Measurements from ENCODE around the gene SPPL2B. TPM values are rescaled to one million over a fixed set of nuclear protein-coding genes. Genes with fewer than 3 reads are reported as not detected.

The SPPL2B gene
- total and polyA plus RNA-seq, 2 experiments from 2014 or later: 40.9 to 87.7 TPM

DNA sequence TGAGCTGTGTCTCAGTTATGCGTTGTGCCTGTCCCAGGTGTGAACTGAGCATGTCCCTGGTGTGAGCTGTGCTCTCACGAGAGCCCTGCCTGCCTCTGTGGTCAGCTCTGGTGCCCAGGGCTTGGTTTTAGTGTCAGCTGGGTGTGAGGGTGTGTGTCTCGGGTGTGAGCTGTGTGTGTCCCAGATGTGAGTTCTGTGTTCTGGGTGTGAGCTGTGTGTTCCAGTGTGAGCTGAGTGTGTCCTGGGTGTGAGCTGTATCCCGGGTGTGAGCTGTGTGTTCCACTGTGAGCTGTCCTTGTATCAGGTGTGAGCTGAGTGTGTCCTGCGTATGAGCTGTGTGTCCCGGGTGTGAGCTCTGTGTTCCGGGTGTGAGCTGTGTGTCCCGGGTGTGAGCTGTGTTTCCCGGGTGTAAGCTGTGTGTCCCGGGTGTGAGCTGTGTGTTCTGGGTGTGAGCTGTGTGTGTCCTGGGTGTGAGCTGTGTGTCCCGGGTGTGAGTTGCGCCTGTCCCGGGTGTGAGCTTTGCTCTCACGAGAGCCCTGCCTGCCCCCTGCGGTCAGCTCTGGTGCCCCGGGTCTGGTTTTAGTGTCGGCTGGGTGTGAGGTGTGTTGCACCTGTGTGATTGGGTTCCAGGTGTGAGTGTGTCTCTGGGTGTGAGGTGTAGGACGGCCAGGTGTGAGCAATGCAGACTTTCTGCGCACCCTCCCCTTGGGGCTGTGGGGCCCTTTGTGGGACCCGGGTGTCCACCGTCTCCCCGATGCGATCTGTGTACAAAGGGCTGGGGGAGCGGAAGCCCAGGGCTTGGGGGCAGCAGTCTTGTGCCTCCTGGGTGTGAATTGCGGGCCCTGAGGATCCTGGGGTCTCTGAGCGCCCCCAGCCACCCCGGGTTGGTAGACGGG, 39.4 kb upstream of the SPPL2B start:
- Histone ChIP-seq H3K9me3 (ENCODE audit: low read depth) (no peaks in the 10 kb centered on the region), H4K20me1 (ENCODE audit: insufficient read depth, poor library complexity, severe bottlenecking) (peaks cover 3% of the 10 kb centered on the region), H3K4me2 (peak overlapping the region; percentile 80), H3K79me2 (no peaks in the 10 kb centered on the region), H3K27ac (no peak overlapping the region), H3K4me1 (ENCODE audit: insufficient read depth) (peaks cover 15% of the 10 kb centered on the region), H3K9me2 (replicated peaks; ENCODE audit: insufficient read depth) (no peaks in the 10 kb centered on the region), H3K27me3 (peaks cover 73% of the 10 kb centered on the region), H2AFZ (no peak overlapping the region), H3K36me3 (replicated peaks; ENCODE audit: insufficient read depth, low read depth) (no peaks in the 10 kb centered on the region), H3K4me3 (no peak overlapping the region)
- 71% methylated on average over 28 of the region's 28 CpGs for WGBS (ENCODE audit: low lambda C conversion rate, missing lambda C conversion rate)
- TF ChIP-seq EZH2 (IDR thresholded peaks at IDR 0.05; ENCODE audit: borderline replicate concordance): no peak
- no peak for TF ChIP-seq EZH2phosphoT487 (IDR thresholded peaks at IDR 0.05; ENCODE audit: low read depth, severe bottlenecking, unreplicated experiment)
- no peak for DNase-seq (ENCODE audit: low spot score)

DNA sequence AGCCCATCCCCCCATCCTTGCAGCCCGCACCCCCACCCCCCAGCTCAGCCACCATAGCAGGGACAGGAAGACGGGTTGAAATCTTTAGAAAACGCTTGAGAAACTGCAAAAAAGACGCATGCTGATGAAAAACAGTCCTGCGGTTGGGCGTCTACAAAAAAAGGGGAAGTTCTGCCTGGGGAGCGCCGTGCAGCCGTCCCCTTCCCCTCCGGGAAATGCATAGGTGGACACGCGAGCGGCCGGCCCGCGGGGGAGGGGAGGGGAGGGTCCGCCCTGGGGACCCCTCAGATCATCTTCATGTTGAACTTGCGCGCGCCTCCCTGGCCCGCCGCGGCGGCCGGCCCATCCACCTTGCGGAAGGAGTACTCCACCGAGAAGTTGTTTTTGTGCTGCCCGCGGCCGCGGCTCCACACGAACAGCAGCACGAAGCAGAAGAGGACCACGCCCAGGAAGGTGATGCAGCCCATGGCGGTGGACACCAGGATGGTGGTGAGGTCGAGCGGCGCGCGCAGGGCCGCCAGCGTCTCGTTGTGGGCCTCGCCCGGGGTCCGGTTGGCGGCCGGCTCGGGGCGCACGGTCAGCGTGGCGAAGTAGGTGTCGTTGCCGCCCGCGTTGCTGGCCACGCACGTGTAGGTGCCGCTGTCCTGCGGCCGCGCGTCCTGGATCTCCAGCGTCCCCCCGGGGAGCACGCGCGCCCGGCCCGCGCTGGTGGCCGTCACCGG, 38.6 kb upstream of the SPPL2B start:
- TF ChIP-seq EZH2phosphoT487 (IDR thresholded peaks at IDR 0.05; ENCODE audit: low read depth, severe bottlenecking, unreplicated experiment): peak; percentile 27
- TF ChIP-seq, protein P1, sequence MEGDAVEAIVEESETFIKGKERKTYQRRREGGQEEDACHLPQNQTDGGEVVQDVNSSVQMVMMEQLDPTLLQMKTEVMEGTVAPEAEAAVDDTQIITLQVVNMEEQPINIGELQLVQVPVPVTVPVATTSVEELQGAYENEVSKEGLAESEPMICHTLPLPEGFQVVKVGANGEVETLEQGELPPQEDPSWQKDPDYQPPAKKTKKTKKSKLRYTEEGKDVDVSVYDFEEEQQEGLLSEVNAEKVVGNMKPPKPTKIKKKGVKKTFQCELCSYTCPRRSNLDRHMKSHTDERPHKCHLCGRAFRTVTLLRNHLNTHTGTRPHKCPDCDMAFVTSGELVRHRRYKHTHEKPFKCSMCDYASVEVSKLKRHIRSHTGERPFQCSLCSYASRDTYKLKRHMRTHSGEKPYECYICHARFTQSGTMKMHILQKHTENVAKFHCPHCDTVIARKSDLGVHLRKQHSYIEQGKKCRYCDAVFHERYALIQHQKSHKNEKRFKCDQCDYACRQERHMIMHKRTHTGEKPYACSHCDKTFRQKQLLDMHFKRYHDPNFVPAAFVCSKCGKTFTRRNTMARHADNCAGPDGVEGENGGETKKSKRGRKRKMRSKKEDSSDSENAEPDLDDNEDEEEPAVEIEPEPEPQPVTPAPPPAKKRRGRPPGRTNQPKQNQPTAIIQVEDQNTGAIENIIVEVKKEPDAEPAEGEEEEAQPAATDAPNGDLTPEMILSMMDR (IDR thresholded peaks at IDR 0.05; ENCODE audit: poor library complexity): no peak
- TF ChIP-seq EZH2 (IDR thresholded peaks at IDR 0.05; ENCODE audit: borderline replicate concordance): peak; percentile 77
- no peak for DNase-seq (ENCODE audit: low spot score)
- Histone ChIP-seq H3K9me3 (ENCODE audit: low read depth) (no peaks in the 10 kb centered on the region), H3K9me2 (replicated peaks; ENCODE audit: insufficient read depth) (no peaks in the 10 kb centered on the region), H2AFZ (no peak overlapping the region), H3K36me3 (replicated peaks; ENCODE audit: insufficient read depth, low read depth) (no peaks in the 10 kb centered on the region), H3K4me1 (ENCODE audit: insufficient read depth) (peaks cover 15% of the 10 kb centered on the region), H3K27ac (no peak overlapping the region), H4K20me1 (ENCODE audit: insufficient read depth, poor library complexity, severe bottlenecking) (peaks cover 3% of the 10 kb centered on the region), H3K79me2 (no peaks in the 10 kb centered on the region), H3K4me2 (peak overlapping the region; percentile 80), H3K27me3 (peaks cover 80% of the 10 kb centered on the region), H3K4me3 (no peak overlapping the region)
- 4% methylated on average over 58 of the region's 74 CpGs for WGBS (ENCODE audit: low lambda C conversion rate, missing lambda C conversion rate)

DNA sequence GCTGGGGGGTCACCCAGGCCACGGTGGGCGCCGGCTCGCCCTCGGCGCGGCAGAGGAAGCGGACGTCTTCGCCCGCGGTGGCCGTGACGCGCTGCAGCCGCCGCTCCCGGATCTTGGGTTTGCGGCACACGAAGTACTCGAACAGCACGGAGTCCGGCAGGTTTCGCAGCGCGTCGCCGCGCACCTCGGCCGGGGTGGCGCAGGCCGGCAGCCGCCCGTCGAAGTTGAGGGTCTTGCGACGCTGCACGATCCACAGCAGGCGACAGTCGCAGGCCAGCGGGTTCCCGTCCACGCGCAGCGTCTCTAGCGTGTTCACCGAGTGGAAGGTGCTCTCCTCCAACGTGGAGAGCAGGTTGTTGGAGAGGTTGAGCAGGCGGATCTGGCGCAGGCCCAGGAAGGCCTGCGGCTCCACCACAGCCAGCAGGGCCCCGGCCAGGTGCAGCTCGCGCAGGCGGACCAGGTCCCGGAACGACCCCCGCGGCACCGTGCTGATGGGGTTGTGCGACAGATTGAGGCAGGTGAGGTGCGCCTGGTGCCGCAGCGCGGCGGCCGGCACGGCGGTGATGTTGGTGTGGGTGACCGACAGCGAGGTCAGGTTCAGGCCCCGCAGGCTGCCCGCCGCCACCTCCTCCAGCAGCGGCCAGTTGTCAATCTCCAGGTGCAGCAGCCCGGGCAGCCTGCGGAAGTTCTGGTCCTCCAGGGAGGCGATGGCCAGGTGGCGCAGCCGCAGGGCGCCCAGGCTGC, 37.9 kb upstream of the SPPL2B start:
- 6% methylated on average over 81 of the region's 82 CpGs for WGBS (ENCODE audit: low lambda C conversion rate, missing lambda C conversion rate)
- no peak for DNase-seq (ENCODE audit: low spot score)
- Histone ChIP-seq H3K4me1 (ENCODE audit: insufficient read depth) (peaks cover 15% of the 10 kb centered on the region), H3K27me3 (peaks cover 85% of the 10 kb centered on the region), H3K27ac (no peak overlapping the region), H3K36me3 (replicated peaks; ENCODE audit: insufficient read depth, low read depth) (no peaks in the 10 kb centered on the region), H3K4me2 (peak overlapping the region; percentile 80), H3K79me2 (no peaks in the 10 kb centered on the region), H3K4me3 (no peak overlapping the region), H3K9me3 (ENCODE audit: low read depth) (no peaks in the 10 kb centered on the region), H3K9me2 (replicated peaks; ENCODE audit: insufficient read depth) (no peaks in the 10 kb centered on the region), H2AFZ (no peak overlapping the region), H4K20me1 (ENCODE audit: insufficient read depth, poor library complexity, severe bottlenecking) (peaks cover 3% of the 10 kb centered on the region)
- TF ChIP-seq EZH2 (IDR thresholded peaks at IDR 0.05; ENCODE audit: borderline replicate concordance): peak; percentile 16
- TF ChIP-seq, protein P1 (IDR thresholded peaks at IDR 0.05; ENCODE audit: poor library complexity): no peak
- TF ChIP-seq EZH2phosphoT487 (IDR thresholded peaks at IDR 0.05; ENCODE audit: low read depth, severe bottlenecking, unreplicated experiment): no peak

Measured in hepatocyte (in vitro differentiated cells).